ENCODE results near the gene DGLUCY. TPM values are rescaled to one million over a fixed set of nuclear protein-coding genes. Genes with fewer than 3 reads are reported as not detected.

Gene DGLUCY
- total and polyA plus RNA-seq, 2 of the 13 experiments (the other 11 are each of a cell fraction or from before 2014, with no cell fraction given) = 14.8 to 36.3 TPM

GRCh38 chr14:91175291-91176201 lies 61.7 kb downstream of the DGLUCY start (continued):
- TF ChIP-seq NAIF1 (CRISPR knock-in tag; IDR thresholded peaks at IDR 0.05; ENCODE audit: borderline replicate concordance) (no peak), NBN (conservative IDR thresholded peaks at IDR 0.05) (no peak), ZNF691 (CRISPR knock-in tag; IDR thresholded peaks at IDR 0.05; ENCODE audit: borderline replicate concordance, low read depth) (no peak), FOXK2 (IDR thresholded peaks at IDR 0.05) (no peak), MXI1 (IDR thresholded peaks at IDR 0.05; ENCODE audit: borderline replicate concordance, low read depth, low read length) (no peak), YEATS2 (CRISPR knock-in tag; IDR thresholded peaks at IDR 0.05; ENCODE audit: borderline replicate concordance) (no peak), ZNF841 (CRISPR knock-in tag; IDR thresholded peaks at IDR 0.05; ENCODE audit: borderline replicate concordance) (no peak)

GRCh38 chr14:91177073-91178034 lies 63.5 kb downstream of the DGLUCY start:
- H3K4me1 ChIP-seq (ENCODE audit: insufficient read depth, low read length) = no peaks in the 10 kb centered on the region
- no peaks in the 10 kb centered on the region for H3K27me3 ChIP-seq (ENCODE audit: control insufficient read depth in 1 of 2, insufficient read depth in 2 of 2, low read length in 2 of 2)
- 71% methylated on average over 14 of the region's 16 CpGs for WGBS (ENCODE audit: low lambda C conversion rate)
- POLR2A ChIA-PET = no interaction called here
- no peaks in the 10 kb centered on the region for H3K9me3 ChIP-seq (ENCODE audit: low read length)
- peak; percentile 86 for FAIRE-seq
- peaks cover 3% of the 10 kb centered on the region; the same call in 1 of the 2 replicates for H4K20me1 ChIP-seq (ENCODE audit: insufficient read depth, low read length)
- no peak overlapping the region for H3K4me2 ChIP-seq (ENCODE audit: low read depth, low read length)
- H3K4me3 ChIP-seq (replicated peaks in 1 of 3; ENCODE audit: insufficient read depth in 1 of 3, low read depth in 2 of 3, low read length in 3 of 3) = no peak overlapping the region
- peak; percentile 76 for ATAC-seq
- H3K9ac ChIP-seq (ENCODE audit: insufficient read depth, low read depth, low read length) = no peak overlapping the region
- in situ Hi-C loops (cut with HindIII; ENCODE audit: extremely low pct_ligation_motif_present, low pct_unique_long_range_greater_than_20kb) (loop anchor here (5.0 kb wide), 1 partner anchor 110 kb away; no protein-coding TSS in a partner anchor), intact Hi-C loops (cut with micrococcal nuclease; ENCODE audit: unreplicated experiment) (loop anchor here (10.0 kb wide), 1 partner anchor 113 kb away; the partner anchor contains the start of gene RPS6KA5)
- peaks cover 6 to 30% of the 10 kb centered on the region in 2 experiments for H3K36me3 ChIP-seq (replicated peaks in 1 of 2; ENCODE audit: control insufficient read depth in 1 of 2, insufficient read depth in 2 of 2, low read length in 2 of 2)
- DNase-seq (ENCODE audit: low spot score) = peak; percentile 48
- no peak overlapping the region for H2AFZ ChIP-seq (ENCODE audit: low read length)
- H3K79me2 ChIP-seq (ENCODE audit: insufficient read depth, low read length) = no peaks in the 10 kb centered on the region
- no peak overlapping the region for H3K27ac ChIP-seq (ENCODE audit: extremely low read length, insufficient read depth, low read length)
- BruUV-seq (replicated peaks) = no TSS peak
- CTCF ChIA-PET (ENCODE audit: low intra/inter-chr PET ratio, low total read pairs) = interaction anchor here (3.4 kb wide), 1 partner anchor 109 kb away, joined by 29 read pairs; no protein-coding TSS in a partner anchor
- TF ChIP-seq THAP9 (CRISPR knock-in tag; IDR thresholded peaks at IDR 0.05; ENCODE audit: borderline replicate concordance) (no peak), ZNF446 (CRISPR knock-in tag; IDR thresholded peaks at IDR 0.05) (no peak), RARA (CRISPR knock-in tag; IDR thresholded peaks at IDR 0.05) (no peak), ZBTB44 (CRISPR knock-in tag; IDR thresholded peaks at IDR 0.05) (no peak), CREB1 (IDR thresholded peaks at IDR 0.05) (no peak), CREB1 (CRISPR knock-in tag; IDR thresholded peaks at IDR 0.05) (no peak)

Data from HepG2 (cell line).